Measurements from ENCODE around the gene METTL26. TPM values are rescaled to one million over a fixed set of nuclear protein-coding genes. Genes with fewer than 3 reads are reported as not detected.
A peak's percentile ranks its signal among the peaks of the same experiment; 100 is the strongest.

METTL26 gene
- total RNA-seq, 1 donor: 76.0 TPM

DNA sequence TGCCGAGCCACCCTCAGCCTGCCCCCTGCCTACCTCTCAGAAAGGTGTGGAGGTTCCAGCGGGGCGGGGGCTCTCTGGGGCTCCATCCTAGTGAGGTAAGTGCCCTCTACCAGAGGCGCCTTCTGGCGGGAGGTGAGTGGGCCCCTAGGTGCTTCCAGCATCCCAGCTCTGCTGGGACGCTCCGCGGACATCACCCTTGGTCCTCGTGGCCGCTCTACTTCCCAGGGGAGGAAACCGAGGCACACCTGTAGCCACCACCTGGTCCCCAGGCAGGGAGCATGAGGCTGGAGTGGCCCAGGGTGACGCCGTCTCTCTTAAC is 6.9 kb upstream of the METTL26 start:
- H3K79me2 ChIP-seq (ENCODE audit: insufficient read depth, low read length): peaks cover 30% of the 10 kb centered on the region
- H2AFZ ChIP-seq (ENCODE audit: low read length): no peak overlapping the region
- no peak overlapping the region for H3K27ac ChIP-seq (ENCODE audit: low read depth, low read length)
- H3K4me1 ChIP-seq (ENCODE audit: insufficient read depth, low read length): peaks cover 14% of the 10 kb centered on the region
- H3K4me3 ChIP-seq (ENCODE audit: insufficient read depth, low read length): peak overlapping the region; percentile 83
- TF ChIP-seq, protein P1, sequence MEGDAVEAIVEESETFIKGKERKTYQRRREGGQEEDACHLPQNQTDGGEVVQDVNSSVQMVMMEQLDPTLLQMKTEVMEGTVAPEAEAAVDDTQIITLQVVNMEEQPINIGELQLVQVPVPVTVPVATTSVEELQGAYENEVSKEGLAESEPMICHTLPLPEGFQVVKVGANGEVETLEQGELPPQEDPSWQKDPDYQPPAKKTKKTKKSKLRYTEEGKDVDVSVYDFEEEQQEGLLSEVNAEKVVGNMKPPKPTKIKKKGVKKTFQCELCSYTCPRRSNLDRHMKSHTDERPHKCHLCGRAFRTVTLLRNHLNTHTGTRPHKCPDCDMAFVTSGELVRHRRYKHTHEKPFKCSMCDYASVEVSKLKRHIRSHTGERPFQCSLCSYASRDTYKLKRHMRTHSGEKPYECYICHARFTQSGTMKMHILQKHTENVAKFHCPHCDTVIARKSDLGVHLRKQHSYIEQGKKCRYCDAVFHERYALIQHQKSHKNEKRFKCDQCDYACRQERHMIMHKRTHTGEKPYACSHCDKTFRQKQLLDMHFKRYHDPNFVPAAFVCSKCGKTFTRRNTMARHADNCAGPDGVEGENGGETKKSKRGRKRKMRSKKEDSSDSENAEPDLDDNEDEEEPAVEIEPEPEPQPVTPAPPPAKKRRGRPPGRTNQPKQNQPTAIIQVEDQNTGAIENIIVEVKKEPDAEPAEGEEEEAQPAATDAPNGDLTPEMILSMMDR (IDR thresholded peaks at IDR 0.05; ENCODE audit: extremely low read depth, low read depth, low read length): no peak
- no peaks in the 10 kb centered on the region for H3K27me3 ChIP-seq (ENCODE audit: insufficient read depth, low read length)
- no peak for DNase-seq (ENCODE audit: insufficient read length, low spot score, missing footprints)
- H3K36me3 ChIP-seq (ENCODE audit: insufficient read depth, low read length): no peaks in the 10 kb centered on the region
- peak overlapping the region; percentile 86 for H3K4me2 ChIP-seq (ENCODE audit: insufficient read depth, low read length)
- no peaks in the 10 kb centered on the region for H3K9me3 ChIP-seq (ENCODE audit: low read depth, low read length)
- peaks cover 7% of the 10 kb centered on the region for H4K20me1 ChIP-seq (ENCODE audit: insufficient read depth, low read length)

DNA sequence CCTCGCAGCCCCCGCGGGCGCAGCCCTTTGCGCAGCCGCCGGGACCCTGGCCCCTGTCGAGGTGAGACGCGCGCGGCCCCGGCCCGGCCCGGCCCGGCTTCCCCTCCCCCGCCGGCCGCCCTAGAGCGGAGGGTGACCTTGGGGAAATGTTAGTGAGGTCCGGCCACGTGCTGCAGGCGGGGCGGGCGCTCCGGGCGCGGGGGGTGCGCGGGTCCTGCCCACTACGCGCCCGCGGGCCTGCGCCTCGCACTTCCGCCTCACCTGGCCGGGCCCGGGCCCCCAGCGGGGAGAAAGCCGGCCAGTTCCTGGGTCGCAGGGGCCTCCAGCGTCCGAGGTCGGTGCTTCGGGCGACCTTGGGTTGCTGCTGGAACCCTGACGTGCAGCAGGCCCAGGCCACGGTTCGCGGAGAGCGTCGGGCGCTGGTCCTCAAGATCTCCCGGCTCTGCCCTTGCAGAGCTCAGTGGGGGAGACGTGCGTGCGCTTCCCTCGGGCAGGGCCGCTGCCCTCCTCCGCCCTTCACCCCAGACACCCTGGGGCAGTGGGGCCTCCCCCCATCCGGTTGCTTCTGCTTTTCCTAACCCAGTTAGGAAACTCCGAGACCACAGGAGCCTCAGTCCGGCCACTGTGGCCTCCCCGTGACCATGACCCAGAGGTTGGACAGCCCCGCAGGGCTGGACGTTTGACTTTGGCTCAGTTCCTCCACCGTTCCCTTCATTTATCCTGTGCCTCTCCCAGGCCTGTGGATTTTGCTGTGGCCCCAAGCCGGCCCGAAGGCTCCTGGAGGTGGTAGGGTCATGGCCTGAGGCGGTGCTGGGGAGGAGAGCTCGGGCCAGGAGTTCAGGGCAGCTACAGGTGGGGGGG is 6.3 kb upstream of the METTL26 start:
- Histone ChIP-seq H3K27me3 (ENCODE audit: insufficient read depth, low read length) (no peaks in the 10 kb centered on the region), H3K79me2 (ENCODE audit: insufficient read depth, low read length) (peaks cover 24% of the 10 kb centered on the region), H3K4me2 (ENCODE audit: insufficient read depth, low read length) (peak overlapping the region; percentile 86), H3K4me1 (ENCODE audit: insufficient read depth, low read length) (peaks cover 10% of the 10 kb centered on the region), H2AFZ (ENCODE audit: low read length) (peak overlapping the region; percentile 15), H3K4me3 (ENCODE audit: insufficient read depth, low read length) (peak overlapping the region; percentile 83), H3K27ac (ENCODE audit: low read depth, low read length) (no peak overlapping the region), H4K20me1 (ENCODE audit: insufficient read depth, low read length) (peaks cover 5% of the 10 kb centered on the region), H3K9me3 (ENCODE audit: low read depth, low read length) (no peaks in the 10 kb centered on the region), H3K36me3 (ENCODE audit: insufficient read depth, low read length) (no peaks in the 10 kb centered on the region)
- TF ChIP-seq, protein P1 (IDR thresholded peaks at IDR 0.05; ENCODE audit: extremely low read depth, low read depth, low read length): no peak
- peak; percentile 96 for DNase-seq (ENCODE audit: insufficient read length, low spot score, missing footprints)

DNA sequence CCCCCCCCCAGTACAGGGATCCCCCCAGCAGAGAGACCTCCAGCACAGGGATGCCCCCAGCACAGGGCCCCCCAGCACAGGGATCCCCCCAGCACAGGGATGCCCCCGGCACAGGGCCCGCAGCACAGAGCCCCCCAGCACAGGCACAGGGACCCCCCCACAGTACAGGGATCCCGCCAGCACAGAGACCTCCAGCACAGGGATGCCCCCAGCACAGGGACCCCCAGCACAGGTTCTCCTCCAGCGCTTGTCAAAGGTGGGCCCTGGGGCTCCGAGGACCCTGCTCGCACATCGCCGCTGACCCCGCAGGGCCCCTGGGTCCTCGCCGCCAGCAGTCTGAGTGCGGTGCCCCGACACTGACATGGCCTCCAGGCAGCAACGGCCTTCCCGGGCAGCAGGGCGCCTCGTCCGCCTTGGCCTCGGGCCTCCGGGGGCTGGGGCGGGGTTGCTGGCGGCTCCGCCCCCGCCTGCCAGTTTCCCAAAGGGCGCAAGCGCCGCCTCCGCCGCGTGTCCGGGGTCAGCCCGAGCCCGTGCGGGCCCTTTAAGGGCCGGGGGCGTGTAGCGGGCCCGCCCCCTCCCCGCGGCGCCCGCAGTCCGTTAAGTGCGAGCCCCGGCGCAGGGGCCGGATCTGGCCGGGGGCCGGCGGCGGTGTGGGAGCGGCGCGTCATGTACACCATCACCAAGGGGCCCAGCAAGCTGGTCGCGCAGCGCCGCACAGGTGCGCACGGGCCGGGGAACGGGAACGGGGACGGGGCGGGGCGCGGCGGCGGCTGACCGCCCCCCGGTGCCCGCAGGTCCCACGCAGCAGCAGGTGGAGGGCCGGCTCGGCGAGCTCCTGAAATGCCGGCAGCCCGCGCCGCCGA is 5.5 kb upstream of the METTL26 start, which contains the start of gene MCRIP2:
TSS of gene MCRIP2 (plus strand) at position 503 of the 863 bp plus-strand sequence. CDS start at position 667, 164 bp downstream.
- Histone ChIP-seq H2AFZ (ENCODE audit: low read length) (peak within 1 kb of the TSS; percentile 80), H3K4me3 (ENCODE audit: insufficient read depth, low read length) (peak within 1 kb of the TSS; percentile 83), H3K27ac (ENCODE audit: low read depth, low read length) (peak within 1 kb of the TSS; percentile 37), H4K20me1 (ENCODE audit: insufficient read depth, low read length) (peaks cover 3% of the 10 kb centered on the region), H3K79me2 (ENCODE audit: insufficient read depth, low read length) (peaks cover 15% of the 10 kb centered on the region), H3K27me3 (ENCODE audit: insufficient read depth, low read length) (no peaks in the 10 kb centered on the region), H3K4me2 (ENCODE audit: insufficient read depth, low read length) (peak within 1 kb of the TSS; percentile 86), H3K4me1 (ENCODE audit: insufficient read depth, low read length) (peaks cover 9% of the 10 kb centered on the region), H3K9me3 (ENCODE audit: low read depth, low read length) (no peaks in the 10 kb centered on the region), H3K36me3 (ENCODE audit: insufficient read depth, low read length) (no peaks in the 10 kb centered on the region)
- TF ChIP-seq, protein P1 (IDR thresholded peaks at IDR 0.05; ENCODE audit: extremely low read depth, low read depth, low read length): no peak
- peak; percentile 100 for DNase-seq (ENCODE audit: insufficient read length, low spot score, missing footprints)

Measured in osteoblast (primary cell).